Measurements from ENCODE around the gene HOMER2. TPM values are rescaled to one million over a fixed set of nuclear protein-coding genes. Genes with fewer than 3 reads are reported as not detected.

HOMER2 gene
- total and polyA plus RNA-seq, 9 of the 15 experiments (the other 6 are each of a cell fraction or from before 2014, with no cell fraction given), result 0.13 to 0.47 (median 0.29) TPM; not detected in 1

DNA sequence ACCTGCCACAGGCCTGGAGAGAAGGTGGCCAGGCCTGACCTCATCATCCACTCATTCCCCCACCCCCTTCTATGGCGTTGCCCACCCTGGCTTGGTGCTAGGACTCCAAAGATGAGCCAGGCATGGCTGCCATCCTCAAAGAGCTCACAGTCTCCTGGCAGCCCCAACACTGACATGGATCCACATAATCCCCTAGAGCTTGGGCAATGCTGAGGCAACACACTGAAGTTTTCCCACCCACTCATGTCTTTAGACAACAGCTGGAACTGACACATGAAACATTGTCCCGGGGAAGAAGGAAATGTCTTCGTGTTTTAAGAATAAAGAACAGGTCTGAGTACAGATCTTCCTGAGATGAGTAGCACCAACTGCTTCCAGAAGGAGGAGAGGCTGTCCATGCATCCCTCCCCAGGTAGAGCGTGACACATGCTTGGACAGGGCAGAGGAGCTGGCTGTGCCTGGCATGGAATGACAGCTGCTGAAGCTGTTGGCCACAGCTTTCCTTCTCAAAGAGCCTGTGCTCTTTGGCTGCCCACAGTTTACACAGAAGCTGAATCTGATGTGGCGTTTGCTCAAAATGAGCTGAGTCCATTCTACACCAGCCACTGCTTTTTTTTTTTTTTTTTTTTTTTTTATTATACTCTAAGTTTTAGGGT is 70.1 kb downstream of the HOMER2 start (continued):
- no peak for TF ChIP-seq ESRRB (CRISPR knock-in tag; IDR thresholded peaks at IDR 0.05; ENCODE audit: borderline replicate concordance)

- Histone ChIP-seq H2AFZ (ENCODE audit: low read depth, low read length) (no peak overlapping the region), H3K27me3 (ENCODE audit: control insufficient read depth in 2 of 2, insufficient read depth in 2 of 2, low read length in 2 of 2) (peaks cover 2 to 32% of the 10 kb centered on the region in 2 experiments; a peak in 4 of 5 replicates), H3K27ac (ENCODE audit: extremely low read depth, low read depth, low read length) (no peak overlapping the region), H3K9me1 (ENCODE audit: control insufficient read depth, insufficient read depth, low read length) (no peaks in the 10 kb centered on the region), H3K4me3 (no peak overlapping the region), H4K20me1 (replicated peaks; ENCODE audit: control insufficient read depth, insufficient read depth, low read length) (no peaks in the 10 kb centered on the region), H3K9ac (ENCODE audit: insufficient read depth in 1 of 2, low read depth in 2 of 2, low read length in 2 of 2) (no peak overlapping the region), H3K4me1 (replicated peaks in 1 of 2; ENCODE audit: control insufficient read depth in 2 of 2, insufficient read depth in 2 of 2, low read length in 2 of 2) (no peaks in the 10 kb centered on the region), H3K79me2 (ENCODE audit: control insufficient read depth, insufficient read depth, low read length) (no peaks in the 10 kb centered on the region), H3K4me2 (ENCODE audit: insufficient read depth, low read length) (no peak overlapping the region), H3K36me3 (ENCODE audit: control insufficient read depth, insufficient read depth, low read length) (no peaks in the 10 kb centered on the region), H3K9me3 (replicated peaks; ENCODE audit: control insufficient read depth, insufficient read depth, low read depth, low read length) (no peaks in the 10 kb centered on the region)
- 4% methylated on average over 2 of the region's 2 CpGs for WGBS (ENCODE audit: insufficient coverage, low coverage, missing lambda C conversion rate)
- ChIA-PET POLR2A (interaction anchor here (1.1 to 1.4 kb wide), 2 partner anchors 9 to 11 kb away, joined by 4 to 8 read pairs; no protein-coding TSS in a partner anchor), CTCF (ENCODE audit: low intra/inter-chr PET ratio) (no interaction called here)
- no peak for DNase-seq (ENCODE audit: extremely low read depth in 1 of 4, low spot score in 3 of 4)
- no TSS peak for BruUV-seq (replicated peaks)
- ATAC-seq, result no peak
- intact Hi-C loops (cut with micrococcal nuclease), result no loop called here
- no peak for FAIRE-seq
- in situ Hi-C loops (cut with MboI), result no loop called here
- TF ChIP-seq DACH1 (IDR thresholded peaks at IDR 0.05; ENCODE audit: partially characterized antibody) (no peak), HDAC3 (IDR thresholded peaks at IDR 0.05; ENCODE audit: borderline replicate concordance, partially characterized antibody) (no peak), ZNF695 (CRISPR knock-in tag; IDR thresholded peaks at IDR 0.05) (no peak), ZBTB2 (IDR thresholded peaks at IDR 0.05) (no peak), KDM4B (IDR thresholded peaks at IDR 0.05; ENCODE audit: borderline replicate concordance in 2 of 2, low read depth in 1 of 2) (no peak), ARNT (IDR thresholded peaks at IDR 0.05) (no peak), DDX20 (tag; IDR thresholded peaks at IDR 0.05; ENCODE audit: low read depth) (no peak), CEBPB (tag; IDR thresholded peaks at IDR 0.05) (no peak), COPS2 (conservative IDR thresholded peaks at IDR 0.05) (no peak), DIDO1 (tag; IDR thresholded peaks at IDR 0.05; ENCODE audit: low read depth) (no peak), MTA2 (IDR thresholded peaks at IDR 0.05; ENCODE audit: low read depth) (no peak), FOXP4 (CRISPR knock-in tag; IDR thresholded peaks at IDR 0.05; ENCODE audit: borderline replicate concordance) (no peak), ZNF830 (CRISPR knock-in tag; IDR thresholded peaks at IDR 0.05) (no peak)
- TF ChIP-seq, protein P1, sequence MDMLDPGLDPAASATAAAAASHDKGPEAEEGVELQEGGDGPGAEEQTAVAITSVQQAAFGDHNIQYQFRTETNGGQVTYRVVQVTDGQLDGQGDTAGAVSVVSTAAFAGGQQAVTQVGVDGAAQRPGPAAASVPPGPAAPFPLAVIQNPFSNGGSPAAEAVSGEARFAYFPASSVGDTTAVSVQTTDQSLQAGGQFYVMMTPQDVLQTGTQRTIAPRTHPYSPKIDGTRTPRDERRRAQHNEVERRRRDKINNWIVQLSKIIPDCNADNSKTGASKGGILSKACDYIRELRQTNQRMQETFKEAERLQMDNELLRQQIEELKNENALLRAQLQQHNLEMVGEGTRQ (CRISPR knock-in tag; IDR thresholded peaks at IDR 0.05), result no peak
Measured at GRCh38 chr15:82881747-82882146, 70.8 kb downstream of the HOMER2 start.

All from K562 (cell line).